ENCODE data around the gene ARHGEF7. TPM values are rescaled to one million over a fixed set of nuclear protein-coding genes. Genes with fewer than 3 reads are reported as not detected.

The ARHGEF7 gene
- total RNA-seq, 1 experiment from 2014 or later = 46.2 TPM

- Histone ChIP-seq H3K27ac (ENCODE audit: low read depth, low read length) (no peak overlapping the region), H3K4me3 (replicated peaks in 1 of 2; ENCODE audit: low read depth in 1 of 2, low read length in 2 of 2) (no peak overlapping the region), H3K9ac (ENCODE audit: low read length) (no peak overlapping the region), H3K27me3 (ENCODE audit: insufficient read depth, low read length) (peaks cover 41% of the 10 kb centered on the region), H4K20me1 (ENCODE audit: insufficient read depth) (no peaks in the 10 kb centered on the region), H2AFZ (ENCODE audit: low read depth, low read length, poor library complexity, severe bottlenecking) (no peak overlapping the region), H3K36me3 (ENCODE audit: control insufficient read depth in 1 of 2, insufficient read depth in 2 of 2, low read length in 2 of 2) (no peaks in the 10 kb centered on the region), H3K9me3 (ENCODE audit: control insufficient read depth in 1 of 2, insufficient read depth in 1 of 2, low read depth in 1 of 2, low read length in 2 of 2) (no peaks in the 10 kb centered on the region), H3K4me2 (ENCODE audit: low read length) (no peak overlapping the region), H3K9me2 (ENCODE audit: insufficient read depth) (no peaks in the 10 kb centered on the region), H3K4me1 (ENCODE audit: control insufficient read depth in 1 of 2, insufficient read depth in 2 of 2, low read length in 2 of 2) (no peaks in the 10 kb centered on the region), H3K79me2 (ENCODE audit: insufficient read depth, low read length) (no peaks in the 10 kb centered on the region)
- BruUV-seq (replicated peaks) = no TSS peak
- intact Hi-C loops (cut with micrococcal nuclease) = no loop called here
- ChIA-PET RAD21 (ENCODE audit: low non-redundant PET in 1 of 2, low total read pairs in 2 of 2, uncharacterized antibody in 2 of 2, unreplicated experiment in 2 of 2) (no interaction called here), CTCF (no interaction called here), POLR2A (no interaction called here)
- TF ChIP-seq POLR2AphosphoS5 (IDR thresholded peaks at IDR 0.05; ENCODE audit: low read depth, low read length) (no peak), CBX3 (IDR thresholded peaks at IDR 0.05; ENCODE audit: low read depth) (no peak), EZH2phosphoT487 (IDR thresholded peaks at IDR 0.05; ENCODE audit: borderline replicate concordance) (no peak), EZH2 (IDR thresholded peaks at IDR 0.05) (no peak), TCF7L2 (IDR thresholded peaks at IDR 0.05; ENCODE audit: borderline replicate concordance, extremely low read depth, insufficient read depth, insufficient read length) (no peak), POLR2A (IDR thresholded peaks at IDR 0.05; ENCODE audit: borderline replicate concordance, extremely low read depth, insufficient read depth, insufficient read length) (no peak), SP1 (IDR thresholded peaks at IDR 0.05; ENCODE audit: low read depth) (no peak), ZFX (IDR thresholded peaks at IDR 0.05) (no peak), CTCF (IDR thresholded peaks at IDR 0.05 in 2 of 3, conservative IDR thresholded peaks at IDR 0.05 in 1 of 3; ENCODE audit: borderline replicate concordance in 1 of 3, insufficient read depth in 1 of 3, low read depth in 2 of 3, low read length in 2 of 3) (no peak), ELF1 (IDR thresholded peaks at IDR 0.05; ENCODE audit: borderline replicate concordance, low read depth) (no peak), JUND (IDR thresholded peaks at IDR 0.05) (no peak), SRF (IDR thresholded peaks at IDR 0.05; ENCODE audit: low read depth) (no peak), CEBPB (IDR thresholded peaks at IDR 0.05; ENCODE audit: low read depth) (no peak)
- ATAC-seq (no peak), DNase-seq (ENCODE audit: low read depth, low spot score) (no peak)
These were observed 239.7 kb downstream of the ARHGEF7 start for GRCh38 chr13:111354789-111355188.

Other genes with a start within 250 kb of the ARHGEF7 start
- 173 TPM for gene ANKRD10, start 200.2 kb upstream of the ARHGEF7 start, total RNA-seq (2021; ENCODE audit: unreplicated experiment)
- gene TEX29, start 205.3 kb downstream of the ARHGEF7 start, total RNA-seq (2021; ENCODE audit: unreplicated experiment) = not detected